BLaER1 treated with 17β-estradiol and CSF1 and Interleukin-3, amounts not matched to agents 10 nM and 100 nM (cell line): ENCODE results near the gene NCK2.

Source experiments
- H3K27ac ChIP-seq, 11 experiments: shearing (Covaris generic); formaldehyde crosslinking; 2 replicates each; pipeline ENCODE4 v1.8.1; 2022
- H3K27me3 ChIP-seq, 11 experiments: shearing (Covaris generic); formaldehyde crosslinking; 2 replicates each; pipeline ENCODE4 v1.8.1; 2022
- H3K36me3 ChIP-seq, 11 experiments: shearing (Covaris generic); formaldehyde crosslinking; 2 replicates each; pipeline ENCODE4 v1.8.1; 2022
- H3K4me1 ChIP-seq, 10 experiments: shearing (Covaris generic); formaldehyde crosslinking; 2 replicates each; pipeline ENCODE4 v1.8.1; 2022
- H3K4me2 ChIP-seq, 11 experiments: shearing (Covaris generic); formaldehyde crosslinking; 2 replicates each; pipeline ENCODE4 v1.8.1; 2022
- H3K4me3 ChIP-seq, 10 experiments: shearing (Covaris generic); formaldehyde crosslinking; 2 replicates each; pipeline ENCODE4 v1.8.1; 2022
- H3K9ac ChIP-seq, 11 experiments: shearing (Covaris generic); formaldehyde crosslinking; 2 replicates each; pipeline ENCODE4 v1.8.1; 2022
- H3K9me3 ChIP-seq, 11 experiments: shearing (Covaris generic); formaldehyde crosslinking; replicated peaks in 1 of 11; 2 replicates each; pipeline ENCODE4 v1.8.1; 2022
- H4K20me1 ChIP-seq, 11 experiments: shearing (Covaris generic); formaldehyde crosslinking; 2 replicates each; pipeline ENCODE4 v1.8.1; 2022
- Cebpa-rat ChIP-seq, 11 experiments: shearing (Covaris generic); IDR thresholded peaks; 2 replicates each; pipeline ENCODE4 v1.8.1; 2022

NCK2 gene

GRCh38 chr2:105794926-105795574 is 50.3 kb downstream of the NCK2 start:
- peaks cover 0 to 27% (median 13%) of the 10 kb centered on the region in 11 experiments; a peak in 13 of 22 replicates for H3K9me3 ChIP-seq
- peak overlapping the region; percentile 57 to 88 (median 85); a peak in 21 of 22 replicates for H3K9ac ChIP-seq
- peaks cover 94 to 100% (median 99%) of the 10 kb centered on the region in 10 experiments for H3K4me1 ChIP-seq
- peaks cover 0 to 12% (median 0%) of the 10 kb centered on the region in 11 experiments; a peak in 3 of 22 replicates for H4K20me1 ChIP-seq
- H3K27me3 ChIP-seq: no peaks in the 10 kb centered on the region
- peak overlapping the region in 9 of 10 experiments; percentile 31 to 61 (median 48); a peak in 17 of 20 replicates for H3K4me3 ChIP-seq
- H3K27ac ChIP-seq: peak overlapping the region; percentile 2 to 100 (median 98); a peak in 21 of 22 replicates
- H3K4me2 ChIP-seq: peak overlapping the region; percentile 80 to 99 (median 95)
- H3K36me3 ChIP-seq: peaks cover 0 to 39% (median 18%) of the 10 kb centered on the region in 11 experiments; a peak in 12 of 22 replicates
- TF ChIP-seq Cebpa-rat (IDR thresholded peaks at IDR 0.05): no peak

GRCh38 chr2:105795575-105795934 is 50.8 kb downstream of the NCK2 start:
- no peak for TF ChIP-seq Cebpa-rat (IDR thresholded peaks at IDR 0.05)

GRCh38 chr2:105796131-105796638 is 51.5 kb downstream of the NCK2 start:
- H3K27ac ChIP-seq: peak overlapping the region; percentile 49 to 100 (median 98); a peak in 21 of 22 replicates
- H3K9ac ChIP-seq: peak overlapping the region; percentile 35 to 88 (median 85); a peak in 20 of 22 replicates
- peak overlapping the region; percentile 80 to 99 (median 95) for H3K4me2 ChIP-seq
- peaks cover 0 to 2% (median 0%) of the 10 kb centered on the region in 11 experiments; a peak in 2 of 22 replicates for H4K20me1 ChIP-seq
- peaks cover 0 to 41% (median 22%) of the 10 kb centered on the region in 11 experiments; a peak in 13 of 22 replicates for H3K36me3 ChIP-seq
- no peaks in the 10 kb centered on the region for H3K27me3 ChIP-seq
- peak in 6 of 11 experiments; percentile 43 to 90 (median 77); a peak in 10 of 22 replicates for TF ChIP-seq Cebpa-rat (IDR thresholded peaks at IDR 0.05)
- H3K9me3 ChIP-seq: peaks cover 0 to 33% (median 13%) of the 10 kb centered on the region in 11 experiments; a peak in 14 of 22 replicates
- H3K4me3 ChIP-seq: peak overlapping the region; percentile 7 to 61 (median 47); a peak in 17 of 20 replicates
- peaks cover 95 to 100% (median 99%) of the 10 kb centered on the region in 10 experiments for H3K4me1 ChIP-seq

More at GRCh38 chr2:105795575-105795934, 50.8 kb downstream of the NCK2 start:
- Histone ChIP-seq H3K9ac (peak overlapping the region; percentile 57 to 88 (median 85); a peak in 21 of 22 replicates), H3K27me3 (no peaks in the 10 kb centered on the region), H3K36me3 (peaks cover 0 to 41% (median 20%) of the 10 kb centered on the region in 11 experiments; a peak in 12 of 22 replicates), H3K4me2 (peak overlapping the region; percentile 80 to 99 (median 95)), H3K4me3 (peak overlapping the region; percentile 7 to 61 (median 46); a peak in 18 of 20 replicates), H4K20me1 (peaks cover 0 to 9% (median 0%) of the 10 kb centered on the region in 11 experiments; a peak in 3 of 22 replicates), H3K4me1 (peaks cover 95 to 100% (median 99%) of the 10 kb centered on the region in 10 experiments), H3K9me3 (peaks cover 0 to 30% (median 13%) of the 10 kb centered on the region in 11 experiments; a peak in 13 of 22 replicates), H3K27ac (peak overlapping the region; percentile 2 to 100 (median 98); a peak in 21 of 22 replicates)

GRCh38 chr2:105796791-105797190 is 52.1 kb downstream of the NCK2 start:
- peak overlapping the region in 9 of 10 experiments; percentile 16 to 61 (median 48); a peak in 15 of 20 replicates for H3K4me3 ChIP-seq
- peaks cover 0 to 45% (median 26%) of the 10 kb centered on the region in 11 experiments; a peak in 16 of 22 replicates for H3K36me3 ChIP-seq
- H3K27ac ChIP-seq: peak overlapping the region; percentile 49 to 100 (median 98); a peak in 21 of 22 replicates
- H3K4me1 ChIP-seq: peaks cover 95 to 100% (median 99%) of the 10 kb centered on the region in 10 experiments
- H3K9ac ChIP-seq: peak overlapping the region; percentile 50 to 88 (median 85); a peak in 21 of 22 replicates
- H3K4me2 ChIP-seq: peak overlapping the region; percentile 80 to 99 (median 95)
- no peaks in the 10 kb centered on the region; a peak in 2 of 22 replicates for H4K20me1 ChIP-seq
- H3K9me3 ChIP-seq: peaks cover 0 to 37% (median 17%) of the 10 kb centered on the region in 11 experiments; a peak in 14 of 22 replicates
- H3K27me3 ChIP-seq: no peaks in the 10 kb centered on the region
- no peak for TF ChIP-seq Cebpa-rat (IDR thresholded peaks at IDR 0.05)

- Histone ChIP-seq H3K4me1 (peaks cover 95 to 100% (median 100%) of the 10 kb centered on the region in 10 experiments), H3K27ac (peak overlapping the region; percentile 49 to 100 (median 98)), H3K36me3 (peaks cover 0 to 45% (median 27%) of the 10 kb centered on the region in 11 experiments; a peak in 19 of 22 replicates), H3K4me2 (peak overlapping the region; percentile 80 to 99 (median 95)), H3K27me3 (no peaks in the 10 kb centered on the region), H3K4me3 (peak overlapping the region; percentile 10 to 61 (median 47); a peak in 15 of 20 replicates), H3K9ac (peak overlapping the region; percentile 50 to 88 (median 85); a peak in 21 of 22 replicates), H4K20me1 (peaks cover 0 to 1% (median 0%) of the 10 kb centered on the region in 11 experiments; a peak in 3 of 22 replicates), H3K9me3 (peaks cover 0 to 37% (median 20%) of the 10 kb centered on the region in 11 experiments; a peak in 13 of 22 replicates)
- peak; percentile 85 to 99 (median 98) for TF ChIP-seq Cebpa-rat (IDR thresholded peaks at IDR 0.05)
Observed at GRCh38 chr2:105797298-105797819, 52.6 kb downstream of the NCK2 start.

GRCh38 chr2:105798595-105798994 is 53.9 kb downstream of the NCK2 start:
- Histone ChIP-seq H3K27me3 (no peaks in the 10 kb centered on the region), H3K9ac (peak overlapping the region; percentile 42 to 88 (median 85); a peak in 19 of 22 replicates), H3K36me3 (peaks cover 0 to 45% (median 31%) of the 10 kb centered on the region in 11 experiments; a peak in 19 of 22 replicates), H3K4me2 (peak overlapping the region; percentile 80 to 99 (median 95)), H3K9me3 (peaks cover 0 to 27% (median 19%) of the 10 kb centered on the region in 11 experiments; a peak in 13 of 22 replicates), H4K20me1 (peaks cover 0 to 12% (median 0%) of the 10 kb centered on the region in 11 experiments; a peak in 3 of 22 replicates), H3K27ac (peak overlapping the region; percentile 49 to 100 (median 98); a peak in 21 of 22 replicates), H3K4me1 (peaks cover 89 to 100% (median 99%) of the 10 kb centered on the region in 10 experiments), H3K4me3 (peak overlapping the region in 2 of 10 experiments; percentile 2 to 10; a peak in 2 of 20 replicates)
- TF ChIP-seq Cebpa-rat (IDR thresholded peaks at IDR 0.05): no peak

GRCh38 chr2:105800036-105800713 is 55.5 kb downstream of the NCK2 start:
- Histone ChIP-seq H4K20me1 (peaks cover 0 to 28% (median 0%) of the 10 kb centered on the region in 11 experiments; a peak in 3 of 22 replicates), H3K36me3 (peaks cover 0 to 60% (median 46%) of the 10 kb centered on the region in 11 experiments; a peak in 19 of 22 replicates), H3K4me3 (peak overlapping the region in 3 of 10 experiments; percentile 15 to 45 (median 34); a peak in 4 of 20 replicates)

More at GRCh38 chr2:105800036-105800713, 55.5 kb downstream of the NCK2 start:
- Histone ChIP-seq H3K27ac (peak overlapping the region in 10 of 11 experiments; percentile 47 to 100 (median 98); a peak in 20 of 22 replicates), H3K4me2 (peak overlapping the region; percentile 80 to 99 (median 95)), H3K9ac (peak overlapping the region in 9 of 11 experiments; percentile 81 to 88 (median 85); a peak in 15 of 22 replicates), H3K4me1 (peaks cover 74 to 100% (median 97%) of the 10 kb centered on the region in 10 experiments), H3K9me3 (peaks cover 0 to 39% (median 20%) of the 10 kb centered on the region in 11 experiments; a peak in 12 of 22 replicates), H3K27me3 (no peaks in the 10 kb centered on the region)
- peak in 10 of 11 experiments; percentile 11 to 78 (median 56); a peak in 14 of 22 replicates for TF ChIP-seq Cebpa-rat (IDR thresholded peaks at IDR 0.05)
